H1 (cell line): ENCODE data around the gene COLEC12. TPM values are rescaled to one million over a fixed set of nuclear protein-coding genes. Genes with fewer than 3 reads are reported as not detected.

ENCODE experiments used
- CTCF ChIA-PET: fragments of 300-600 bp; sonication (Branson Sonifier 250); formaldehyde crosslinking; loops from one replicate; lab custom pipeline; 2021; ENCODE audit not compliant: partially characterized antibody; lab: Charles Lee
- POLR2A ChIA-PET: fragments of 300-600 bp; sonication (Branson Sonifier 250); formaldehyde crosslinking; loops from one replicate; lab custom pipeline; 2021; ENCODE audit warnings: inconsistent platforms; ENCODE audit not compliant: partially characterized antibody; lab: Charles Lee
- DNase-seq, 2 experiments: peaks; one replicate each; pipeline versions ENCODE4 v3.0.0 to v3.0.0-alpha.2; 2010 to 2022; ENCODE audit warnings: low spot score in 2 of 2, low read depth in 1 of 2, mixed read lengths in 1 of 2
- FAIRE-seq: peaks from 2 replicates; lab custom pipeline; 2011; peaks lifted over from hg19 to GRCh38; lab: Jason Lieb, UNC
- H2AFZ ChIP-seq: 2 replicates; pipeline ENCODE4 v1.8.1; 2012; ENCODE audit warnings: low read length, inconsistent platforms
- H2AK5ac ChIP-seq: 2 replicates; pipeline ENCODE4 v1.6.1; 2013; ENCODE audit warnings: low read depth, low read length
- H2BK120ac ChIP-seq: replicated peaks from 2 replicates; pipeline ENCODE3; 2013; ENCODE audit warnings: low read depth, low read length, inconsistent platforms
- H2BK12ac ChIP-seq: 2 replicates; pipeline ENCODE4 v1.6.1; 2013; ENCODE audit warnings: low read depth, low read length
- H2BK15ac ChIP-seq: 2 replicates; pipeline ENCODE4 v1.6.1; 2013; ENCODE audit warnings: low read length
- H2BK20ac ChIP-seq: 2 replicates; pipeline ENCODE4 v1.6.1; 2013; ENCODE audit warnings: low read length
- H2BK5ac ChIP-seq: 2 replicates; pipeline ENCODE4 v1.6.1; 2013; ENCODE audit warnings: low read depth, low read length
- H3K14ac ChIP-seq: 2 replicates; pipeline ENCODE4 v1.6.1; 2013; ENCODE audit warnings: inconsistent platforms; ENCODE audit not compliant: insufficient read length
- H3K18ac ChIP-seq: 2 replicates; pipeline ENCODE4 v1.6.1; 2013; ENCODE audit warnings: low read length; ENCODE audit errors: extremely low read depth
- H3K23ac ChIP-seq: 2 replicates; pipeline ENCODE4 v1.6.1; 2013; ENCODE audit warnings: inconsistent platforms; ENCODE audit not compliant: insufficient read length
- H3K23me2 ChIP-seq: 2 replicates; pipeline ENCODE4 v1.6.1; 2013; ENCODE audit warnings: low read depth, low read length
- H3K27ac ChIP-seq: 2 replicates; pipeline ENCODE4 v1.6.1; 2011; ENCODE audit warnings: low read depth, low read length, inconsistent platforms
- H3K27me3 ChIP-seq, 4 experiments: replicated peaks in 1 of 4; 1 replicate in 1 of 4; 2 replicates in 3 of 4; pipeline versions ENCODE4 v1.6.1 to v1.8.1; 2011 to 2013; ENCODE audit warnings: low read length in 3 of 4, mild to moderate bottlenecking in 3 of 4, inconsistent platforms in 2 of 4, mixed read lengths in 2 of 4, moderate library complexity in 1 of 4; ENCODE audit not compliant: control insufficient read depth in 3 of 4, insufficient read depth in 3 of 4; ENCODE audit errors: extremely low read depth in 1 of 4
- H3K36me3 ChIP-seq, 4 experiments: 2 replicates each; pipeline versions ENCODE4 v1.6.1 to v1.8.1; 2011 to 2013; ENCODE audit warnings: mild to moderate bottlenecking in 4 of 4, low read length in 3 of 4, moderate library complexity in 2 of 4, control low read depth in 1 of 4, inconsistent platforms in 1 of 4; ENCODE audit not compliant: insufficient read depth in 4 of 4, control insufficient read depth in 2 of 4
- H3K4ac ChIP-seq: replicated peaks from 2 replicates; pipeline ENCODE3; 2013; ENCODE audit warnings: low read length, low read depth, mixed read lengths, inconsistent platforms; ENCODE audit not compliant: insufficient read length
- H3K4me1 ChIP-seq, 4 experiments: replicated peaks in 1 of 4; 1 replicate in 1 of 4; 2 replicates in 3 of 4; pipeline versions ENCODE4 v1.6.1 to v1.8.1; 2011 to 2013; ENCODE audit warnings: low read length in 3 of 4, inconsistent platforms in 2 of 4, mixed read lengths in 1 of 4; ENCODE audit not compliant: insufficient read depth in 4 of 4, control insufficient read depth in 3 of 4
- H3K4me2 ChIP-seq, 2 experiments: 2 replicates each; pipeline versions ENCODE4 v1.6.1 to v1.8.1; 2011 to 2013; ENCODE audit warnings: low read depth in 2 of 2, low read length in 2 of 2, control low read depth in 1 of 2, inconsistent platforms in 1 of 2, mild to moderate bottlenecking in 1 of 2; ENCODE audit not compliant: insufficient read depth in 1 of 2
- H3K4me3 ChIP-seq, 4 experiments: fragments of 200-600, 300-600 bp in 1 of 4; sonication (generic), shearing (Covaris generic), sonication (Bioruptor Twin) in 1 of 4; 2 replicates each; pipeline versions ENCODE4 v1.5.1 to v1.8.1; 2011 to 2016; ENCODE audit warnings: low read length in 4 of 4, low read depth in 3 of 4, control low read depth in 2 of 4, inconsistent platforms in 2 of 4, mild to moderate bottlenecking in 2 of 4, mixed read lengths in 1 of 4, moderate library complexity in 1 of 4; ENCODE audit not compliant: insufficient read depth in 2 of 4; ENCODE audit errors: extremely low read depth in 1 of 4
- H3K56ac ChIP-seq: replicated peaks from 2 replicates; pipeline ENCODE3; 2013; ENCODE audit warnings: low read depth, mild to moderate bottlenecking, mixed read lengths, low read length, inconsistent platforms; ENCODE audit not compliant: insufficient read length
- H3K79me1 ChIP-seq: 2 replicates; pipeline ENCODE4 v1.6.1; 2013; ENCODE audit warnings: low read depth, low read length, control low read depth
- H3K79me2 ChIP-seq, 2 experiments: 2 replicates each; pipeline versions ENCODE4 v1.6.1 to v1.8.1; 2012 to 2013; ENCODE audit warnings: low read length in 2 of 2, mild to moderate bottlenecking in 2 of 2, inconsistent platforms in 1 of 2; ENCODE audit not compliant: insufficient read depth in 2 of 2, control insufficient read depth in 1 of 2
- H3K9ac ChIP-seq, 4 experiments: replicated peaks in 1 of 4; 1 replicate in 1 of 4; 2 replicates in 3 of 4; pipeline versions ENCODE4 v1.6.1 to v1.8.1; 2011 to 2013; ENCODE audit warnings: low read depth in 3 of 4, low read length in 3 of 4, control low read depth in 2 of 4, mild to moderate bottlenecking in 2 of 4, moderate library complexity in 2 of 4, inconsistent platforms in 1 of 4; ENCODE audit errors: extremely low read depth in 1 of 4
- H3K9me3 ChIP-seq, 2 experiments: 2 replicates each; pipeline versions ENCODE4 v1.6.1 to v1.8.1; 2012 to 2013; ENCODE audit warnings: mild to moderate bottlenecking in 2 of 2, moderate library complexity in 2 of 2, control low read depth in 1 of 2, inconsistent platforms in 1 of 2, low read depth in 1 of 2, low read length in 1 of 2, mixed read lengths in 1 of 2; ENCODE audit not compliant: insufficient read depth in 2 of 2
- H4K20me1 ChIP-seq, 2 experiments: replicated peaks in 1 of 2; 2 replicates each; pipeline versions ENCODE3 to v1.8.1; 2011 to 2013; ENCODE audit warnings: inconsistent platforms in 2 of 2, low read length in 2 of 2, mild to moderate bottlenecking in 1 of 2; ENCODE audit not compliant: insufficient read depth in 2 of 2, control insufficient read depth in 1 of 2
- H4K5ac ChIP-seq: 2 replicates; pipeline ENCODE4 v1.6.1; 2013; ENCODE audit warnings: low read length, low read depth, mixed read lengths, inconsistent platforms; ENCODE audit not compliant: insufficient read length
- H4K8ac ChIP-seq: 2 replicates; pipeline ENCODE4 v1.8.0; 2013; ENCODE audit warnings: mild to moderate bottlenecking, moderate library complexity, low read length, inconsistent platforms; ENCODE audit not compliant: insufficient read depth; ENCODE audit errors: extremely low read depth
- H4K91ac ChIP-seq: replicated peaks from 2 replicates; pipeline ENCODE3; 2013; ENCODE audit warnings: low read length, mixed read lengths, inconsistent platforms; ENCODE audit not compliant: insufficient read length
- ATF2 ChIP-seq: IDR thresholded peaks from 2 replicates; pipeline ENCODE4 v1.6.1; 2012; ENCODE audit warnings: low read length, inconsistent platforms
- CBX8 ChIP-seq: fragments of 300-800, 300-1000 bp; sonication (generic); IDR thresholded peaks from 2 replicates; pipeline ENCODE4 v1.7.1; 2016; ENCODE audit warnings: low read depth, low read length, borderline replicate concordance
- SP4 ChIP-seq: IDR thresholded peaks from 2 replicates; pipeline ENCODE4 v1.6.1; 2012; ENCODE audit warnings: low read length, inconsistent platforms
- WGBS, 2 experiments: shearing (Covaris generic) in 1 of 2; methylation state at CpG; one replicate each; pipeline versions ENCODE4 v1.1.6 to v1.1.7; 2013 to 2015; ENCODE audit warnings: low lambda C conversion rate in 2 of 2, mixed read lengths in 2 of 2, inconsistent platforms in 1 of 2, low coverage in 1 of 2, missing lambda C conversion rate in 1 of 2; ENCODE audit not compliant: insufficient replicate concordance in 2 of 2, insufficient coverage in 1 of 2, insufficient read length in 1 of 2; ENCODE audit errors: extremely low coverage in 1 of 2, missing lambda C conversion rate in 1 of 2; 5-methylcytosine and 5-hydroxymethylcytosine counted together
- polyA plus RNA-seq, 7 experiments: library from polyadenylated mRNA; depleted of rRNA in 3 of 7; stranded (reverse) in 5 of 7; unstranded in 2 of 7; fragments of >200 nt in 5 of 7; fragments of 200-250 nt in 2 of 7; gene quantifications; 1 replicate in 5 of 7; 2 replicates in 1 of 7; 4 replicates in 1 of 7; pipeline versions ENCODE4 v1.2.1 to v1.2.3, GENCODE V29; 2011 to 2013; ENCODE audit warnings: missing spikeins in 2 of 7, mixed read lengths in 2 of 7
- total RNA-seq: library from RNA; stranded (reverse); fragmentation: NEBNext Ultra II Directional; extraction: Animal tissue kit (Norgen Biotek cat#: 25700); gene quantifications from 2 replicates; pipeline ENCODE4 v1.2.1, GENCODE V29; 2021

Gene COLEC12
- total and polyA plus RNA-seq, 2 of the 8 experiments (the other 6 are each of a cell fraction or from before 2014, with no cell fraction given), result 0.44 to 2.3 TPM

- Histone ChIP-seq H3K56ac (no peak overlapping the region), H2BK12ac (no peak overlapping the region), H3K23ac (no peak overlapping the region), H2BK15ac (no peak overlapping the region), H2BK5ac (no peak overlapping the region), H3K27ac (no peak overlapping the region), H3K4me3 (no peak overlapping the region), H3K27me3 (no peaks in the 10 kb centered on the region), H3K79me1 (no peaks in the 10 kb centered on the region), H2BK120ac (no peak overlapping the region), H3K4me2 (no peak overlapping the region), H3K9me3 (no peaks in the 10 kb centered on the region), H3K36me3 (no peaks in the 10 kb centered on the region), H3K14ac (no peak overlapping the region), H3K4ac (no peak overlapping the region), H3K23me2 (no peaks in the 10 kb centered on the region), H4K5ac (no peak overlapping the region), H4K8ac (no peak overlapping the region), H2AK5ac (no peak overlapping the region), H3K18ac (no peak overlapping the region), H3K4me1 (peaks cover 5 to 19% (median 15%) of the 10 kb centered on the region in 4 experiments), H2BK20ac (no peak overlapping the region), H2AFZ (no peak overlapping the region), H4K20me1 (no peaks in the 10 kb centered on the region), H3K79me2 (no peaks in the 10 kb centered on the region), H3K9ac (no peak overlapping the region), H4K91ac (no peak overlapping the region)
- 92% methylated on average over 2 of the region's 2 CpGs; no CpG with 5 or more reads in 1 of the 2 experiments for WGBS, 2 experiments
- ChIA-PET CTCF (interaction anchor here (0.7 to 1.5 kb wide), 2 partner anchors 39 to 63 kb away, joined by 3 to 4 read pairs; no protein-coding TSS in a partner anchor), POLR2A (no interaction called here)
- DNase-seq, result no peak
- no peak for FAIRE-seq
- no peak for TF ChIP-seq CBX8
- TF ChIP-seq SP4, result no peak
- TF ChIP-seq ATF2, result no peak
Observed at GRCh38 chr18:364256-364826, 136.2 kb downstream of the COLEC12 start.
